Measurements from ENCODE around the gene MYO16.
"Not testable (repeated sequence)": the region's sequence is repeated elsewhere in the genome, so short reads cannot be mapped to it uniquely, and the experiment has no call there.

MYO16 gene

DNA sequence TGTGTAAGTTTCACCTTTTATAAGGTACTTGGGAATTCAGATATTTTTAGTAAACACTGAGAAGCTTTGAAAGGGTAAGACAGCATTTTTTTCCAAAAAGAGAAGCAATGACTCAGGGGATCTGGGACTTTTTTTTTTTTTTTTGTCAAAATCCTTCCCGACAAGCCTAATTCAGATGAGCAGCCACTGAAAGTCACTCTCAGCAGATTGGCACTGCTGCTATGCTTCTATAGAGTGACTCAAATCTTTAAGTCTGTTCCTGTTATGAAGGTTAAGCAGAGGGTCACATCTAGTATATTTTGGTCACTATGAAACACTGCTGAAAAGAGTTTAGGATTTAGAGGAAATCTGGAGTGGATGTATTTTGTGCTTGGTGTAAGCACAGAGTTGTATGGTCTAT, 571.1 kb downstream of the MYO16 start:
- no peak for DNase-seq (ENCODE audit: low spot score)

DNA sequence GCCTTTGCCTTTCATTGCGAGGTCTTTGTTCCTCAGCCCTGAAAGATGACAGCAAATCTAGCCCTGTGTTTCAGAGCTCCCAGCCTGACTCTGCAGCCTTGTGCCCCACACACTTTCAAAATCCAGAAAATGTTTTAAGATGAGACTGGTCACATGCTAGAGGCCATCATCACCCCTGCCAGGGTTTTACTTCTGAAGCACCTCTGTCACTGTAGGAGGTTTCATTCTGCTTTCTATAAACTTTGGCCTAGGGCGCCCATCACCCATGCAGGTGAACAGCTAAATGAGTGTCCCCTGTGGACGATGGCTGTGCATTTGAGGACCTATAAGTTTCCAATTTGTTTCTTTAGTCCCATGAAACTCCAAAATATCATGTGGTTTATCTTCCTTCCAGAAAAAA, 574.2 kb downstream of the MYO16 start:
- no peak for DNase-seq (ENCODE audit: low spot score)

- no peak for DNase-seq (ENCODE audit: low spot score)
Measured at GRCh38 chr13:109204252-109204651, 574.8 kb downstream of the MYO16 start.

DNA sequence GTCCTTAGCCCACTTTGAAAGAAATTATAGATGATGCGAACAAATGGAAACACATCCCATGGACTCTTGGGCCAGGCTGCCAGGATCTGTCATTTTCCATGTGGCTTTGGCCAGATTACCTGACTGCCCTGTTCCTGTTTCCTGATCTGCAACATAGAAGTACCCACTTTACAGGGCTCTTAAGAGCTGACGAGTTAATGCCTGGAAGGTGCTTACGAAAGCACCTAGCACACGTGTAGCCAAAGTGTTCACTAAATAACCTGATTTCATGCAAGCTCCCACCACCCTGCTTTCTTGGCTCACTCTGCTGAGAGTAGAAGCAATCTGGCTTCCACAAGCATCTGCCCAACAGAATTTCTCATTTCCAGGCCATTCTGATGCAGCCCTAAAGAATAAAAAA, 575.2 kb downstream of the MYO16 start:
- DNase-seq (ENCODE audit: low spot score) = no peak

- no peak for DNase-seq (ENCODE audit: low spot score)
Measured at GRCh38 chr13:109205315-109205714, 575.9 kb downstream of the MYO16 start.

GRCh38 chr13:109206616-109207015, 577.2 kb downstream of the MYO16 start:
- no peak for DNase-seq (ENCODE audit: low spot score)

- no peak for DNase-seq (ENCODE audit: low spot score)
Measured at GRCh38 chr13:109207622-109208021, 578.2 kb downstream of the MYO16 start.

GRCh38 chr13:109208522-109208921, 579.1 kb downstream of the MYO16 start:
- DNase-seq (ENCODE audit: low spot score) = no peak

- no peak for DNase-seq (ENCODE audit: low spot score)
Measured at GRCh38 chr13:109209526-109209925, 580.1 kb downstream of the MYO16 start.

- DNase-seq (ENCODE audit: low spot score) = no peak
Measured at GRCh38 chr13:109211616-109212015, 582.2 kb downstream of the MYO16 start.

- no peak for DNase-seq (ENCODE audit: low spot score)
Measured at GRCh38 chr13:109212650-109213049, 583.2 kb downstream of the MYO16 start.

DNA sequence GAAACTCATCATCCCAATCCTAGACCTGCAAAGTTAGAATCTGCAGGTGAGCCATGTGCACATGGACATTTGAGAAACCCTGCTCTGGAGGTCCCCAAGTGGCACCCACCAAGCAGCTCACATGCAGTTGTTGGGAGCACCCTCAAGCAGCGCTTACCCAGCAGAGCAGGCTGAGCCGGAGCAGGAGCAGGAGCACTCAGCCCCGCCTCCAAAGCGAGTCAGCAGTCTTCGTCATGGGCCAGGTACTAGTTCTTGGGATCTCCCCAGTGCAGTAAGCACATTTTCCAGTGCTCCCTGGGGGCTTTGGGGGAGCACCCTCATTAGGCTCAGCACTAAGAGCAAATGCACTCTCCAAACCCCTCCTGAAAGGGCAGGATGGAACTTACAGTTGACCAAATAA, 584.3 kb downstream of the MYO16 start:
- no peak for DNase-seq (ENCODE audit: low spot score)

DNA sequence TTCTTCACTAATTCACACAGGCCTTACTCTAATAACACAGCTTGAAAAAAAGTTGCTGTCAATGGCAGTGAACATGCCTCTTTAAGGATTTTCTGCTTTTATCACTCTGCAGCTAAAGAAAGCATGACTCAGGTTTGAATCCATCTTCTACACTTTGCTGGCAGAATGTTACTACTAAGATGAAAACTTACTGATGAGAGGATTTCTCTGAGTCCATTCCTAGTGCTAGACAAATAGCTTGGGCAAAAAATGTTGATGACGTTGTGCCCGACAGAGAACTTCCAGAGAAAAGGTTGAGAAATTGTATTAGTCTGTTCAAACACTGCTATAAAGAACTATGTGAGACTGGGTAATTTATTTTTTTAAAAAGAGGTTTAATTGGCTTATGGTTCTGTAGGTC, 585.0 kb downstream of the MYO16 start:
- DNase-seq (ENCODE audit: low spot score) = no peak

DNA sequence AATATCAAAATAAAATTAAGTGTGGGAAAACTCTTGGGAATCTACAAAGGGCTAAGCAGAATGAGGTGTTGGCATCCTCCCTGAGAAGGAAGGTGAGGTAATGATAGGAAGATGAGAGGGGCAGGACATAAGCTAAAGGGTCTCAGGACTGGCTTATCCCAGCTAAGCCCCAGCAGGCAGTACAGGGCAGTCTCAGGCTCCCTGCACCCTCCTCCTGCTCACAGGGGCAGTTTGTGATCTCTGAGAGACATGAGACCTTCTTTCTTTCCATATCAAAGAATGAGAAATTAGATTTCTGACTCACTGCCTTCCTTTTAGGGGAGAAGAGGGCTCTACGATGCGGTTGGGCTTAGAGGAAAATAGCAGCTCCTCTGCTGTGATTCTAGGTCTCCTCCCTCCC, 586.0 kb downstream of the MYO16 start:
- no peak for DNase-seq (ENCODE audit: low spot score)

DNA sequence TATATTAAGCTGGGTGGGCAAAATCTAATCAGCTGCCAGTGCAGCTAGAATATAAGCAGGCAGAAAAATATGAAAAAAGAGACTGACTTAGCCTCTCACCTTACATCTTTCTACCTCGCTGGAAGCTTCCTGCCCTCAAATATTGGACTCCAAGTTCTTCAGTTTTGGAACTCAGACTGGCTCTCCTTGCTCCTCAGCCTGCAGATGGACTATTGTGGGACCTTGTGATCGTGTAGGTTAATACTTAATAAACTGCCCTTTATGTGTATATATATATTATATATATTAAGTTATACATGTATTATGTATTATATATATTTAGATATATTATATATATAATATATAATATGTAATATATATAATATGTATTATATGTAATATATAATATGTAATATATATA, 588.1 kb downstream of the MYO16 start:
- DNase-seq (ENCODE audit: low spot score) = not testable (repeated sequence)

DNA sequence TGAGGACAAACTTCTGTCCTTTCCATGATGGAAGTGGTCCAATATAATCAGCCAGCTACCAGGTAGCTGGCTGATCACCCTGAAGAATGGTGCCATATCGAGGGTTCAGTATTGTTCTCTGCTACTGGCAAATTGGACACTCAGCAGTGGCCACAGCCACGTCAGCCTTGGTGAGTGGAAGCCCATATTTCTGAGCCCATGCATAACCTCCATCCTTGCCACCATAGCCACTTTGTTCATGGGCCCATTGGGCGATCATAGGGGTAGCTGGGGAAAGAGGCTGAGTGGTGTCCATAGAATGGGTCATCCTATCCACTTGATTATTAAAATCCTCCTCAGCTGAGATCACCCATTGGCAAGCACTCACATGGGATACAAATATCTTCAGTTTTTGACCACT, 591.2 kb downstream of the MYO16 start:
- no peak for DNase-seq (ENCODE audit: low spot score)

GRCh38 chr13:109224033-109224432, 594.6 kb downstream of the MYO16 start:
- DNase-seq (ENCODE audit: low spot score) = no peak

GRCh38 chr13:109226631-109227030, 597.2 kb downstream of the MYO16 start:
- no peak for DNase-seq (ENCODE audit: low spot score)

DNA sequence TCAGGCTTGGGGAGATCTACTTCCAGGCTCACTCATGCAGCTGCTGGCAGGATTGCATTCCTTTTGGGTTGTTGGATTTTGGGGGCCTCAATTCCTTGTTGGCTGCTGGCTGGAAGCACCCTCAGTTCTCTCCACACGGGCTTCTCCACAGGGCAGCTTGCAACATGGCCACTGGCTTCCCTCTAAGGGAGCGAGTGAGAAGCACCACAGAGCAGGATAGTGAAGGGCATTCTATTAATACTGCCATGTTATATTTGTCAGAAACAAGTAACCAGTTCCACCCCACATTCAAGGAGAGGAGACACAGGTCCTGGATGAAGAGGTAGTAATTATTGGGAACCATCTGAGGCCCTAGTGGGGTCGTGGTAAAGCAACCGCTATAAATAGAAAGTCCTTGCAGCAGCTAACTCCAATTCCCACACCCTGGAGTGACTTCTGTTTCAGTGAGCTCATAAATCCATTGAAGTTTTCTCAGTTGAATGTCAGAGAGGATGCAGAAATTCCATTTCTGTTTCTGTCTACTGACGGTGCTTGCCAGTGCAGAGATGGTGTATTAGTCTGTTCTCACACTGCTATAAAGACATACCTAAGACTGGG, 598.0 kb downstream of the MYO16 start:
- no peak for DNase-seq (ENCODE audit: low spot score)

DNA sequence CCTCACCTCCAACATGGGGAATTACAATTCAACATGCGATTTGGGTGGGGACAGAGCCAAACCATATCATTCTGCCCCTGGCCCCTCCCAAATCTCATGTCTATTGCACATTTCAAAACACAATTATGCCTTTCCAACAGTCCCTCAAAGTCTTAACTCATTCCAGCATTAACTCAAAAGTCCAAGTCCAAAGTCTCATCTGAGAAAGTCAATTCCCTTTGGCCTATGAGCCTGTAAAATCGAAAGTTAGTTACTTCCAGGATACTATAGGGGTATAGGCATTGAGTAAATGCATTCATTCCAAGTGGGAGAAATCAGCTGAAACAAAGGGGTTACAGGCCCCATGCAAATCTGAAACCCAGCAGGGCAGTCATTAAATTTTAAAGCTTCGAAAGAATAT, 598.8 kb downstream of the MYO16 start:
- DNase-seq (ENCODE audit: low spot score) = no peak

DNA sequence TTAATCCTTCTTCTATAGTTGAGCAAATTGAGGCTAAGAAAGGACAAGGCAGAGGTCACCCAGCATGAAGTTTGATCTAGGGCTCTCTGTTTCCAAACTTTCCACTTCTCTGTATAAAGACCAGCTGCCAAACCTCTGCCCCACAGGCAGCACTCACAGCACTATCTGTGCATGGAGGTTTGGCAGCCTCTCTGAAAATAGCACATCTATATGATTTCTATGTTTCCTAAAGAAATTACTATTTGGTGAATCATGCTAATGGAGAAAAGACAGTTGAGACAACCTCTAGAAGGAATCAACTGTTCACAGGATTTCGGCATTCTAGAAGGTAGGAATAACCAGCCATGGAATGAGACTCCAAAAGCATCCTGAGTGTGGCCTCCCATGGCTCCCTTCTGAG, 602.5 kb downstream of the MYO16 start:
- no peak for DNase-seq (ENCODE audit: low spot score)

DNA sequence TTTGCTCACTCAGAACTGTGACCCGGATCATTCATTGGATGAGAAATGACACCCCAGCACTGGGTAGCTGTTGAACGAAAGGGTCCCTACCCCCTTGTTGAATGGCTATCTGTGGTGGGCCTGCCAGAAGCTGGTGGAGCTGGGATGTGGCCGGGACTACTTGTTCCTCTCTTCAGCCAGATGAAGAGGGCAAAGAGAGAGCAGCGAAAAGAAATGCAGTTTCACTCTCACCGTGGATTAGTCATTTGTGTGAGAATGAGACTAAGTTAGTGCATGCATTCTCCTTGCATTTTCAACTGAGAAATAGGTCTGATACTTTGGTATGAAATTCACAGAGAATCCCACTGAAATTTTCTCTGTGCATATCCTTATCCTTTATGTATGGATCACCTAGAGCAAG, 603.9 kb downstream of the MYO16 start:
- DNase-seq (ENCODE audit: low spot score) = no peak

- no peak for DNase-seq (ENCODE audit: low spot score)
Measured at GRCh38 chr13:109235901-109236300, 606.5 kb downstream of the MYO16 start.

GRCh38 chr13:109241160-109241559, 611.7 kb downstream of the MYO16 start:
- no peak for DNase-seq (ENCODE audit: low spot score)
